ENCODE data around the gene MYO1E.
"Not testable (repeated sequence)": the region's sequence is repeated elsewhere in the genome, so short reads cannot be mapped to it uniquely, and the experiment has no call there.

Gene MYO1E

GRCh38 chr15:59347915-59348314 lies 24.8 kb downstream of the MYO1E start:
- DNase-seq: no peak

DNA sequence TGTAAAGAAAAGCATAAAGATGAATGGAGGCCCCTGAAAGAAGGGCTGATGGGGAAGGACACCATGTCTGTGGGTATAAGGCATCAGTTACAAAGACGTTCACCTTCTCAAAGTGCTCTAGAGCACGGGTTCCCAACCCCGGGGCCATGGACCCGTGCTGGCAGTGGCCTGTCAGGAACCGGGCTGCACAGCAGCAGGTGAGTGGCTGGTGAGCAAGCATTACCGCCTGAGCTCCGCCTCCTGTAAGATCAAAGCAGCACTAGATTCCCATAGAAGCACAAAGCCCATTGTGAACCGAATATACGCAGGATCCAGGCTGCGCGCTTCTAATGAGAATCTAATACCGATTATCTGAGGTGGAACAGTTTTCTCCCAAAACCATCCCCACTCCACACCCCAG lies 25.7 kb downstream of the MYO1E start:
- DNase-seq: no peak

DNA sequence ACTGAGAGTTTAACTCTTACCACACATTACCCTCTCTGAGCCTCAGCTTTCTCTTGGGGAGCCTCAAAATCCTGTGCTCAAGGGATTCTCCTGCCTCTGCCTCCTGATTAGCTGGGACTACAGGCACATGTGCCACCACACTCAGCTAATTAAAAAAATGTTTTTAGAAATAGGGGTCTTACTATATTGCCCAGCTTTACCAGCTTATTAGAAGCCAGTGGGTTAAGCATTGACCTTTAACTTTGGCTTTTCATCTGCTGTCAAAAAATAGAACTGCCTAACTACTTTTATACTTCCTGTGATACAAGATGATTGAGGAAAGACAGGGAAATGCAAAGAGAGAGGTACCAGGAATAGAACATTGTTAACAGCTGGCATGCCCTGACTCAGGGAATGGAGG lies 27.3 kb downstream of the MYO1E start:
- no peak for DNase-seq

DNA sequence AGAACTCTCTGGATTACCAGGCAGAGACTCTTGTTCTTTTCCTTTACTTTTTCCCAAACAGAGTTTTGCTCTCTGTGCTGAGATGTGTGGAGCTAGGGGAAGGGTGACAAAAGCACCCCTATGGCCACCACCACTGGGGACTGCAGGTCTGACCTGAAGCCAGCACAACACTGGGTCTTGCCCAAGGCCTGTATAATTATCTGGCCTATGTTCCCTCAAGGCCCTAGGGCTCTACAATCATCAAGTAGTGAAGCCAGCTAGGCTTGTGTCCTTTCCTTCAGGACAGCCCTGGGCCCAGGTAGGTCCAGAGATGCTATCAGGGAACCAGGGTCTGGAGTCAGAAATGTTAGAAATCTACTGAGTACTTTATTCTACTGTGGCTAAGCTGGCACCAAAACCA lies 28.4 kb downstream of the MYO1E start:
- no peak for DNase-seq

DNA sequence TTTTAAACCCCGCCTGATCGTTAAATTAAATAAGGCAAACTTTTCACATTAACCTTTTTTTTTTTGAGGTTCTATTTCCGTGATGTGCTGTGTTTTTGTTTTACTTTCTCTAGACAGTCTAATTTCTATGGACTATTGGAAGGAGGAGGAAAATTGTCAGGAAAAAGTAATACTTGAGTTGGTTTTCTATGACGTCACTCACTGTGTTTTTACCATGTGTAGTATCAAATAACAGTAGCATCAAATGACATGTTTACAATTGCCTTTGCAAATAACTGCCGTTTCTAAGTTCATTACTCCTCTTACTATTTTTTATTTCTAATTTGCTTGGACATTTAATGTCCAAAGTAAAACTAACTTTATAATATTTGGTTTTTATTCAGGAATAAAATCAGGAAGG lies 32.3 kb downstream of the MYO1E start:
- DNase-seq: no peak

- DNase-seq: no peak
Measured at GRCh38 chr15:59339252-59339672, 33.4 kb downstream of the MYO1E start.

- no peak for DNase-seq
Measured at GRCh38 chr15:59338414-59338813, 34.3 kb downstream of the MYO1E start.

DNA sequence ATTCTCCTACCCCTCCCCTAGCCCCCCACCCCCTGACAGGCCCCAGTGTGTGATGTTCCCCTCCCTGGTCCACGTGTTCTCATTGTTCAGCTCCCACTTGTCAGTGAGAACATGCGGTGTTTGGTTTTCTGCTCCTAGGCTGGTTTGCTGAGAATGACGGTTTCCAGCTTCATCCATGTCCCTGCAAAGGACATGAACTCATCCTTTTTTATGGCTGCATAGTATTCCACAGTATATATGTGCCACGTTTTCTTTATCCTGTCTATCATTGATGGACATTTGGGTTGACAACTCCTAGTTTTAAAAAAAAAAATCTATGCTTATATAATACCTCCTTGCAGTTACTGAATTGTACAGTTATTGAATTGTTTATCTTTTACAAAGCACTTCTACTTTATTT lies 35.9 kb downstream of the MYO1E start:
- not testable (repeated sequence) for DNase-seq

DNA sequence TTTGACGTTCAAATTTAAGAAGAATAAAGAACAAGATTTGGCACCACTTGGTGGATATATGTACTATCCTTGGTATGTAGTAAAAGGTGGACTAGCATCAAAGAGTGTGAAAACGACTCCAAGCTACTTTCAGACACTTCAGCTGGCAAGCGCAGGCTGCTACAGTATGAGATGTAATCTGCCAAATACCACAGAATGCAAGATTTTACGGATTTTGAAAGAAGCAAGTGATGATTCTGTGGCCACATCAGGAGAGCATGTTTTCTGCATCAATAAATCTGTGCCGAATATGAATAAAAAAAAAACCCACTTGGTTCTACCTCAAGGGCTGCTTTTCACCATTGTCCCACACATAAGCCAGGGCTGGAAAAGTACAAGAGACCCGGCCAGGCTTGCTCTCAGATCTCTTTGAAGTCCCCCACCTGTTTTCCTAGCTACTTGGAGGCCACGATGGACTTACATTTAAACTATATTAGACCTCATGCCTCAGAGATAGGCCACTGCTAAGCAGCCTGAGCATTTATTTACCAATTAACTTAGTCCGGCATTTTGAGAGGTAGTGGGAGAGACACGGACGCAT lies 37.4 kb downstream of the MYO1E start:
- no peak for DNase-seq

- DNase-seq: no peak
Measured at GRCh38 chr15:59334076-59334415, 38.6 kb downstream of the MYO1E start.

DNA sequence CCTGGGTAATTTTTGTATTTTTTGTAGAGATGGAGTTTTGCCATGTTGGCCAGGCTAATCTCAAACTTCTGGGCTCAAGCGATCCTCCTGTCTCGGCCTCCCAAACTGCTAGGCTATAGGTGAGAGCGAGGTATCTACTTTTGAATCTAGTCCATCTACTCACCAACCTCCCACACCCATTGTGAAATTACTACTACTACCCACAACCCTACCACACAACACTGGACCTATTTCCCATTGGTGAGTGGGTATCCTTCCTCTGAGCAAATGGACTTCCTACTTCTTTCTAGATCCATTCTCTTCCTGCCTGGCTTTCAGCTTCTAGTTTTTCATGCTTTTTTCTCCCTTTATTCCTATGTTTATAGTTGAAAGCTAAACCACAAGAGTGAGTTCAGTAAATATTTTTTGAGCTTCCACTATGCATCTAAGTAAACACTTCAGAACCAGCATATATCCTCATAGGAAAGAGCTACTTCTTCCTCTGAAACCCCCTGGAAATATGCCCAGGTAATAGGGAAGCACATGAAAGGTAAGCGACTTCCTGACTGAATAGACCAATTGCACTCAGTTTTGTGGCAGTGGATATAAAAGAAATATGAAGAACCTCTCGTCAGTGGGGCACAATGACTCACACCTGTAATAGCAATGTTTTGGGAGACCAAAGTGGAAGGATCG lies 39.1 kb downstream of the MYO1E start:
- no peak for DNase-seq

- DNase-seq: no peak
Measured at GRCh38 chr15:59332009-59332408, 40.7 kb downstream of the MYO1E start.

- DNase-seq: no peak
Measured at GRCh38 chr15:59330649-59331048, 42.0 kb downstream of the MYO1E start.

DNA sequence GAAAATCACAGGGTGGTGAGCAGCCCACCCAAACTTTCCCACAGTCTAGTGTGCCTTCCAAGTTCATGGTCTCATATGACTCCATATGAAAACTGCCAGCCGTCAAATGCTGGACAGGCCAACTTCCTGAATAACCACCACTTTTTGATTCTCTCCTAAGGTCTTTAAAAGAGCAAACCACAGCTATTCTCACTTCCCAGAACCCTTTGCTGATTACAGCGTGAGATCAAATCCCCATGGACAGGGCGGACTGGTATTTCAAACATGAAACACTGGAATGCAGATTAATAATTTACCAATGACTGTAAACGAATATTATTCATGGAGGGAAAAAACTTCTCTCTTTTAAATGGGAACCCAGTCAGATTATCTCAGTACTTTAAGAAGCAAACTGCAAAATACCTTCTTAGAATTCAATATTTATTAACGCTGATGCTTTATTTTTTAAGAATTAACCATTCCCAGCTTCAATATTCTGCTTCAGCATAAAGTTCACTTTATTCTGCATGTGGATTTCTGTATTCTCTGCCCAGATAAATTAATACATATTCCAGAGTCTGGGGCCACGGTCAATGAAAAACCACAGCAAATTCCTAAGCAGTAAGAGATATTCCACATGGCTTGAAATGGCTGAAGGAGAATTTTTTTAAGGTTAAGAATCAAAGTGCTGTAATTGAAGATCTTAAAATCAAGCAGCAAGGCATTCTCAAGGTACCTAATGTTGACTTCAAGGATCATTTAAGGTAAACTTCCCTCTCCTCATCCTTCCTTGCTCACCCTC lies 42.9 kb downstream of the MYO1E start:
- no peak for DNase-seq

- DNase-seq: no peak
Measured at GRCh38 chr15:59329091-59329490, 43.6 kb downstream of the MYO1E start.

DNA sequence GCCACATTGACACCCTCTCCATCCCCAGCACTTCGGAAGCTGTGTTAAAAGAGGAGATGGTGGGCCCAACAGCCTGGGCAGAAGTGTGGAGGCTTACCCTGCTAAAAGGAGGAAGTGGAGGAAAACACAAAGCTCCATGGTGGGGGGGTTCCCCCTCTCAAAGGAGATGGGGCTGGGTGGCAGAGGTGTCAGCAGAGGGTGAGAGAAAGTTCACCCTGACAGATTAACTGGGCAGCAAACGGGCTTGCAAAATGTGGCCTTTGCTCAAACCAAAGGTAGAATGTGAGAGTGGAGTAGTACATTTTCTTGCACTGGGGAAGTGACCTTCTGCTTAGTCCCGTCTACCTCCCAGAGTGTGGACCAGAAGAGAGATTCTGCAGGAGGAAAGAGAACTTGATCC lies 44.7 kb downstream of the MYO1E start:
- no peak for DNase-seq

DNA sequence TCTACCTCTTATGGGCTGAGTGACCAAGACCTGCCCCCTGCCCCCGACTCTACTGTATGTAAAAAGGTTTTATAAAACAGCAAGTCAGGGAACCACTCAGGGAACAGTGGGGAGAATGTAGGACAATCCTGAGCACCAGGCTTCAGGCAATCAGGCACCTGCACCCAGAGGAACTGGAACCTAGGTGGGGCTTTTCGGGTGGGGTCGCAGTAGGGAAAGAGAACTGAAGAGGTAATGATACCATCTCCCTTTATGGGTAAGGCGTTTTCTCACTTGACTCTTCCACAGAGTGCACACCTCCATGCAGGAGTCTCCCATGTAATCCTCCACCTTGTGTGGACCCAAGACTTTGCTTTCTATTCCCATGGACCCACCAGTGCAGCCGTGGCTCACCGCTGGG lies 45.8 kb downstream of the MYO1E start:
- no peak for DNase-seq

GRCh38 chr15:59322056-59322759 lies 50.5 kb downstream of the MYO1E start:
- no peak for DNase-seq

DNA sequence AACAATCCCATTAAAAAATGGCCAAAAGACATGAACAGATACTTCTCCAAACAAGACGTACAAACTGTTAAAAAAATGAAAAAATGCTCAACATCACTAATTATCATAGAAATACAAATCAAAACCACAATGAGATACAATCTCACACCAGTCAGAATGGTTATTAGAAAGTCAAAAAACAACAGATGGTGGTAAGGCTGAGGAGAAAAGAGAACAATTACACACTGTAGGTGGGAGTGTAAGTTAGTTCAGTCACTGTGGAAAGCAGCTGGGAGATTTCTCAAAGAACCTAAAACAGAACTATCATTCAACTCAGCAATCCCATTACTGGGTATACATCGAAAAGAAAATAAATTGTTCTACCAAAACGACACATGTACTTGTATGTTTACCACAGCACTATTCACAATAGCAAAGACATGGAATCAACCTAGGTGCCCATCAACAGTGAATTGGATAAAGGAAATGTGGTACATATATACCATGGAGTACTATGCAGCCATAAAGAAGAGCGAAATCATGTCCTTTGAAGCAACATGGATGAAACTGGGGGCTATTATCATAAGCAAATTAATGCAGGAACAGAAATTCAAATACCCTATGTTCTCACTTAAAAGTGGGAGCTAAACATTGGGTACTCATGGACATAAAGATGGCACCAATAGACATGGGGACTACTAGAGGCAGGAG lies 51.5 kb downstream of the MYO1E start:
- no peak for DNase-seq

DNA sequence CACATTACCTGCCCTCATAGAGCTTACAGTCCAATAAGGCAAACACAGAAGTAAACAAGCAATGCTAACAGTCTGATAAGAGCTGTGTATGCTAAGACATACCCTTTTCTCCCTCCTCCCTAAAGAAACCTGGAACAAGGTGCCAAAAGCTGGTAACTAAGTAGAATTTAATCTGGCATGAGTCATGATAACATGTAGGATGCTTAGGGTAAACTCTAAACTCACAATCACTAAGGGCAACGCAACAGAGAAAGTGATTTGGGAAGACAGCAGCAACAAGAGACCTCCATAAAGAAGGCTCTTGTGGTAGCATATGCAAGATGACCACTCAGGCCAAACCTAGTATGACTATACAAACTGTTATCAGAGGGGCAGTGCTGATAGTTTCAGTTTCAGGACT lies 55.5 kb downstream of the MYO1E start:
- no peak for DNase-seq

- DNase-seq: no peak
Measured at GRCh38 chr15:59315914-59316451, 56.7 kb downstream of the MYO1E start.

- no peak for DNase-seq
Measured at GRCh38 chr15:59313641-59314332, 58.9 kb downstream of the MYO1E start.

Data from effector CD4-positive, alpha-beta T cell (primary cell).